ENCODE data around the gene MAP7. TPM values are rescaled to one million over a fixed set of nuclear protein-coding genes. Genes with fewer than 3 reads are reported as not detected.

MAP7 gene
- polyA plus RNA-seq, 2 of the 4 experiments (the other 2 are of a cell fraction) = 60.6 to 64.5 TPM

DNA sequence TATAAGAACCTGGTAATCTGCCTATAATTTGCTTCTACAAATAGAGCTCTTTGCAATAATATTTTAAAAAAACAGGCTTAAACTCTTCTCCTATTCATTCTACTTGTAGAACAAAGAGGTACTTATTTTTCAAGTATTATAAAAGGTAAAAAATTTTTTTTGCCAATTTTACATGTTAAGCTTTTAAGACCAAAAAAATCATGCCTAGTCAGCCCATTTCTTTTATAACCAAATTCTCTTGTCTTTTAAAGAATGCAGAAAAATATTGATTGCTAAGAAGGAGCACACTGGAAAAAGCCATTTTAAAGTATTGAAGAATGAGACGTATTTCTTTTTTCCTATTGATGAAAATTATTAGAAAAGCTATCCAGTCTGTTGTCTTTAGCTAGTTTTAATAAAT, 206.5 kb downstream of the MAP7 start:
- Histone ChIP-seq H3K4me1 (peaks cover 18% of the 10 kb centered on the region; the same call in 2 of the 3 replicates), H3K4me2 (no peak overlapping the region), H3K4me3 (no peak overlapping the region), H3K9me3 (no peaks in the 10 kb centered on the region), H3K27ac (no peak overlapping the region)
- CTCF ChIA-PET = interaction anchor here (1.8 kb wide), 1 partner anchor 203 kb away, joined by 6 read pairs; no protein-coding TSS in a partner anchor
- DNase-seq (ENCODE audit: low read depth in 1 of 2, low spot score in 1 of 2) (no peak), FAIRE-seq (no peak), ATAC-seq (no peak)
- POLR2A ChIA-PET = interaction anchor here (1.4 kb wide), 1 partner anchor 54 kb away, joined by 5 read pairs; the partner anchor contains the start of gene BCLAF1
- WGBS (ENCODE audit: missing lambda C conversion rate) = 82% methylated on average over 1 of the region's 1 CpG
- TF ChIP-seq TFCP2L1 (CRISPR knock-in tag; IDR thresholded peaks at IDR 0.05) (no peak), BHLHE40 (IDR thresholded peaks at IDR 0.05; ENCODE audit: low read depth, low read length) (no peak), JUNB (IDR thresholded peaks at IDR 0.05) (no peak), MAFK (IDR thresholded peaks at IDR 0.05; ENCODE audit: partially characterized antibody) (no peak), NR3C1 (IDR thresholded peaks at IDR 0.05) (no peak), RFX5 (IDR thresholded peaks at IDR 0.05) (no peak), SMC3 (IDR thresholded peaks at IDR 0.05) (no peak), MAZ (IDR thresholded peaks at IDR 0.05; ENCODE audit: borderline replicate concordance, low read depth, low read length) (no peak), GATA3 (IDR thresholded peaks at IDR 0.05; ENCODE audit: borderline replicate concordance) (no peak), EHF (CRISPR knock-in tag; IDR thresholded peaks at IDR 0.05) (no peak), CHD2 (IDR thresholded peaks at IDR 0.05; ENCODE audit: low read length, partially characterized antibody) (no peak)

DNA sequence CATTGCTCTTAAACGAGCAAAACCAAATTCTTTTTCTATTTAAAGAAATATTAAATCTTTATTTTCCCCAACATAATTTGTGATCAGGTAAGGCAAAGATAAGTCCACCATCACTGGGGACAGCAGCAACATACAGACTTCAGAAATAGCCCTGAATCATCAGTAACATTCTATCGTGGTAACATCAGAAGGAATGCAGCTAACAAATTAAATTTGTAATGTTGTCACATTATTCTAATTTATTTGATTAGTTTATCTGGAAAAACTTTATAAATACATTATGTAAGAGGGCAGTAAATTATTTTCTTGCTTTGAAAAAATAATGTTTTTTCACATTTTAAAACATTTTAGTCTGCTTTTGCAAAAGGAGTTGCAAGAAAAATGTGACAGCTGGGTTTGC, 206.9 kb downstream of the MAP7 start:
- ChIA-PET CTCF (interaction anchor here (1.8 to 1.9 kb wide), 1 partner anchor 204 kb away, joined by 6 to 7 read pairs; no protein-coding TSS in a partner anchor), POLR2A (interaction anchor here (1.4 kb wide), 1 partner anchor 54 kb away, joined by 5 read pairs; the partner anchor contains the start of gene BCLAF1)
- ATAC-seq (no peak), FAIRE-seq (no peak), DNase-seq (ENCODE audit: low read depth in 1 of 2, low spot score in 1 of 2) (no peak)
- Histone ChIP-seq H3K4me3 (no peak overlapping the region), H3K4me2 (no peak overlapping the region), H3K27ac (no peak overlapping the region), H3K4me1 (peaks cover 18% of the 10 kb centered on the region; the same call in 2 of the 3 replicates), H3K9me3 (no peaks in the 10 kb centered on the region)
- TF ChIP-seq CHD4 (IDR thresholded peaks at IDR 0.05; ENCODE audit: borderline replicate concordance) = no peak
- TF ChIP-seq, protein P1, sequence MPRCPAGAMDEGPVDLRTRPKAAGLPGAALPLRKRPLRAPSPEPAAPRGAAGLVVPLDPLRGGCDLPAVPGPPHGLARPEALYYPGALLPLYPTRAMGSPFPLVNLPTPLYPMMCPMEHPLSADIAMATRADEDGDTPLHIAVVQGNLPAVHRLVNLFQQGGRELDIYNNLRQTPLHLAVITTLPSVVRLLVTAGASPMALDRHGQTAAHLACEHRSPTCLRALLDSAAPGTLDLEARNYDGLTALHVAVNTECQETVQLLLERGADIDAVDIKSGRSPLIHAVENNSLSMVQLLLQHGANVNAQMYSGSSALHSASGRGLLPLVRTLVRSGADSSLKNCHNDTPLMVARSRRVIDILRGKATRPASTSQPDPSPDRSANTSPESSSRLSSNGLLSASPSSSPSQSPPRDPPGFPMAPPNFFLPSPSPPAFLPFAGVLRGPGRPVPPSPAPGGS (IDR thresholded peaks at IDR 0.05) = no peak
- TF ChIP-seq POLR2A (IDR thresholded peaks at IDR 0.05; ENCODE audit: low read length) = no peak
- no peak for TF ChIP-seq EHMT2 (IDR thresholded peaks at IDR 0.05; ENCODE audit: low read depth)
- TF ChIP-seq HOXB5 (CRISPR knock-in tag; IDR thresholded peaks at IDR 0.05) = no peak
- TF ChIP-seq FOSB (CRISPR knock-in tag; IDR thresholded peaks at IDR 0.05) = no peak
- no peak for TF ChIP-seq RFX5 (IDR thresholded peaks at IDR 0.05)
- TF ChIP-seq, protein P2, sequence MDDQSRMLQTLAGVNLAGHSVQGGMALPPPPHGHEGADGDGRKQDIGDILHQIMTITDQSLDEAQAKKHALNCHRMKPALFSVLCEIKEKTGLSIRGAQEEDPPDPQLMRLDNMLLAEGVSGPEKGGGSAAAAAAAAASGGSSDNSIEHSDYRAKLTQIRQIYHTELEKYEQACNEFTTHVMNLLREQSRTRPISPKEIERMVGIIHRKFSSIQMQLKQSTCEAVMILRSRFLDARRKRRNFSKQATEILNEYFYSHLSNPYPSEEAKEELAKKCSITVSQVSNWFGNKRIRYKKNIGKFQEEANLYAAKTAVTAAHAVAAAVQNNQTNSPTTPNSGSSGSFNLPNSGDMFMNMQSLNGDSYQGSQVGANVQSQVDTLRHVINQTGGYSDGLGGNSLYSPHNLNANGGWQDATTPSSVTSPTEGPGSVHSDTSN (IDR thresholded peaks at IDR 0.05) = no peak
- 51% methylated on average over 2 of the region's 2 CpGs for WGBS (ENCODE audit: missing lambda C conversion rate)

GRCh38 chr6:136341967-136342366, 208.3 kb downstream of the MAP7 start:
- CTCF ChIA-PET = interaction anchor here (0.5 to 1.9 kb wide), 6 partner anchors 12 to 209 kb away, joined by 3 to 7 read pairs (median 6); partner anchors contain the start of gene MAP7
- Histone ChIP-seq H3K4me1 (peaks cover 13% of the 10 kb centered on the region; the same call in 1 of the 3 replicates), H3K4me3 (no peak overlapping the region), H3K27ac (no peak overlapping the region; a peak in 1 of 6 replicates), H3K4me2 (no peak overlapping the region), H3K9me3 (no peaks in the 10 kb centered on the region)
- DNase-seq (ENCODE audit: low read depth in 1 of 2, low spot score in 1 of 2) = no peak
- ATAC-seq = peak in 1 of 2 experiments; percentile 25; a peak in 2 of 6 replicates
- no peak for FAIRE-seq
- TF ChIP-seq HOXB5 (CRISPR knock-in tag; IDR thresholded peaks at IDR 0.05) (no peak), RAD21 (conservative IDR thresholded peaks at IDR 0.05 in 1 of 2, IDR thresholded peaks at IDR 0.05 in 1 of 2) (peak in 1 of 2 experiments; percentile 12; a peak in 1 of 5 replicates), NFE2L2 (conservative IDR thresholded peaks at IDR 0.05; ENCODE audit: low read length) (no peak)
- 75% methylated on average over 3 of the region's 3 CpGs for WGBS (ENCODE audit: missing lambda C conversion rate)
- POLR2A ChIA-PET = no interaction called here
